Ovary (tissue), 9 donors: ENCODE results near the gene KIF5A. TPM values are rescaled to one million over a fixed set of nuclear protein-coding genes. Genes with fewer than 3 reads are reported as not detected.

Experiments used
- DNase-seq, 5 donors: peaks; one replicate each; pipeline ENCODE4 v3.0.0-alpha.2; 2019 to 2020
- H3K27ac ChIP-seq, 2 donors: fragments of 200-600 bp; one replicate each; pipeline versions ENCODE4 v1.5.1 to v1.8.0; 2019 to 2022
- H3K27me3 ChIP-seq: fragments of 200-600 bp; one replicate; pipeline ENCODE4 v1.8.0; 2022
- H3K36me3 ChIP-seq: fragments of 200-600 bp; sonication (generic); one replicate; pipeline ENCODE4 v1.5.1; 2019
- H3K4me1 ChIP-seq: one replicate; pipeline ENCODE4 v1.8.1; 2013; ENCODE audit warnings: mild to moderate bottlenecking, moderate library complexity; ENCODE audit not compliant: insufficient read depth
- H3K4me3 ChIP-seq: fragments of 200-600 bp; sonication (generic); one replicate; pipeline ENCODE4 v1.5.1; 2017
- H3K9me3 ChIP-seq, 2 donors: fragments of 200-600 bp in 1 of 2; sonication (generic) in 1 of 2; one replicate each; pipeline versions ENCODE4 v1.5.1 to v1.8.1; 2013 to 2019; ENCODE audit warnings: mild to moderate bottlenecking in 1 of 2, moderate library complexity in 1 of 2
- CTCF ChIP-seq, 3 donors: fragments of 450-650 bp in 2 of 3; fragments of 200-600 bp in 1 of 3; IDR thresholded peaks; one replicate each; pipeline versions ENCODE4 v1.5.1 to v1.8.0; 2016 to 2022; ENCODE audit warnings: antibody characterized with exemption in 3 of 3, mild to moderate bottlenecking in 1 of 3
- EP300 ChIP-seq: sonication (generic); formaldehyde crosslinking; IDR thresholded peaks from one replicate; pipeline ENCODE4 v1.6.1; 2017; ENCODE audit warnings: antibody characterized with exemption
- POLR2A ChIP-seq: fragments of 450-650 bp; IDR thresholded peaks from one replicate; pipeline ENCODE4 v1.6.1; 2017; ENCODE audit warnings: antibody characterized with exemption, mild to moderate bottlenecking, moderate library complexity
- WGBS, 3 donors: extraction: QIAGEN DNeasy Blood & Tissue Kit in 1 of 3; methylation state at CpG; one replicate each; pipeline versions ENCODE4 v1.1.5 to v1.1.7; 2013 to 2017; 5-methylcytosine and 5-hydroxymethylcytosine counted together
- intact Hi-C, 4 donors: fragments of 100-400 bp; cut with DNase I; formaldehyde crosslinking; loops; one replicate each; pipeline versions ENCODE4 v1.11.0 to v1.15.1; 2022 to 2023
- polyA plus RNA-seq, 2 donors: library from polyadenylated mRNA; stranded (reverse); fragments of 200-250 nt in 1 of 2; fragments of 350-450 nt in 1 of 2; fragmentation: Illumina TruSeq in 1 of 2; extraction: RNeasy Lipid Tissue Mini Kit (QIAGEN cat#74804) in 1 of 2; gene quantifications; one replicate each; pipeline ENCODE4 v1.2.3, GENCODE V29; 2013 to 2014
- total RNA-seq, 7 donors: library from RNA; depleted of rRNA in 2 of 7; stranded (reverse); fragments of >200 nt in 2 of 7; fragmentation: NEBNext Ultra II Directional in 3 of 7; extraction: Animal tissue kit (Norgen Biotek cat#: 25700) in 3 of 7; gene quantifications; one replicate each; pipeline versions ENCODE4 v1.1.0 to v1.2.4, GENCODE V29; 2016 to 2023
- donor health status: DM: no; HTN: no; CAD: no; lungs with moderate emphysema.
- donor health status: DM: no; HTN: no; CAD: no.
- donor health status: Bipolar disorder and iron deficiency.
- donor health status: DM: yes; HTN: yes; CAD: no.
- donor health status: DM: no; HTN: no; CAD: no.
- donor health status: DM: yes; HTN: yes; CAD: no.

Gene KIF5A
- total and polyA plus RNA-seq, 9 donors, result 0.08 to 0.48 (median 0.30) TPM; not detected in 1

- DNase-seq, result no peak
- intact Hi-C loops, result no loop called here
Measured at GRCh38 chr12:57545809-57546437, 3.9 kb upstream of the KIF5A start.

GRCh38 chr12:57546438-57547287 lies 3.2 kb upstream of the KIF5A start, which contains the start of gene DCTN2:
Gene DCTN2, minus strand, starts transcription at chr12:57547192. Its CDS starts 129 bp downstream, at chr12:57547063.
- H3K27ac ChIP-seq, result peak within 1 kb of the TSS; percentile 23 to 54
- TF ChIP-seq CTCF (IDR thresholded peaks at IDR 0.05) (no peak), EP300 (no peak), POLR2A (peak; percentile 55)
- 1 to 2% (median 1%) methylated on average over 45 to 56 of the region's 56 CpGs for WGBS, 3 donors
- intact Hi-C loops, result no loop called here
- DNase-seq, result peak; percentile 94 to 97 (median 94)
- peaks cover 6% of the 10 kb centered on the region for H3K4me1 ChIP-seq
- H3K27me3 ChIP-seq, result no peaks in the 10 kb centered on the region
- H3K4me3 ChIP-seq, result peak within 1 kb of the TSS; percentile 79
- H3K36me3 ChIP-seq, result no peaks in the 10 kb centered on the region
- no peaks in the 10 kb centered on the region for H3K9me3 ChIP-seq

More at GRCh38 chr12:57545809-57546437, 3.9 kb upstream of the KIF5A start:
- H3K4me1 ChIP-seq, result peaks cover 6% of the 10 kb centered on the region
- H3K36me3 ChIP-seq, result no peaks in the 10 kb centered on the region
- H3K27me3 ChIP-seq, result no peaks in the 10 kb centered on the region
- TF ChIP-seq CTCF (IDR thresholded peaks at IDR 0.05), result no peak
- TF ChIP-seq EP300, result no peak
- no peak for TF ChIP-seq POLR2A
- H3K9me3 ChIP-seq, result no peaks in the 10 kb centered on the region
- peak overlapping the region; percentile 79 for H3K4me3 ChIP-seq
- WGBS, 3 donors, result 50 to 55% (median 53%) methylated on average over 15 of the region's 15 CpGs
- H3K27ac ChIP-seq, result no peak overlapping the region

- H3K27me3 ChIP-seq, result no peaks in the 10 kb centered on the region
- TF ChIP-seq EP300 (no peak), POLR2A (no peak), CTCF (IDR thresholded peaks at IDR 0.05) (no peak)
- DNase-seq, result no peak
- no peak overlapping the region for H3K27ac ChIP-seq
- intact Hi-C loops, result no loop called here
- H3K4me3 ChIP-seq, result peak overlapping the region; percentile 79
- H3K9me3 ChIP-seq, result no peaks in the 10 kb centered on the region
- WGBS, 3 donors, result 19 to 21% (median 19%) methylated on average over 9 of the region's 9 CpGs
- no peaks in the 10 kb centered on the region for H3K36me3 ChIP-seq
- peaks cover 6% of the 10 kb centered on the region for H3K4me1 ChIP-seq
Measured at GRCh38 chr12:57547288-57548012, 2.4 kb upstream of the KIF5A start.

- DNase-seq, result no peak
- no peak overlapping the region for H3K27ac ChIP-seq
- 92 to 94% (median 94%) methylated on average over 2 of the region's 2 CpGs for WGBS, 3 donors
- no peaks in the 10 kb centered on the region for H3K9me3 ChIP-seq
- TF ChIP-seq EP300 (no peak), CTCF (IDR thresholded peaks at IDR 0.05) (no peak), POLR2A (no peak)
- H3K4me3 ChIP-seq, result no peak overlapping the region
- peaks cover 6% of the 10 kb centered on the region for H3K4me1 ChIP-seq
- no peaks in the 10 kb centered on the region for H3K36me3 ChIP-seq
- intact Hi-C loops, result no loop called here
- no peaks in the 10 kb centered on the region for H3K27me3 ChIP-seq
Measured at GRCh38 chr12:57548013-57548315, 1.9 kb upstream of the KIF5A start.
